ENCODE measurements around the gene RPS6KA4. TPM values are rescaled to one million over a fixed set of nuclear protein-coding genes. Genes with fewer than 3 reads are reported as not detected.
A peak's percentile ranks its signal among the peaks of the same experiment; 100 is the strongest.

The RPS6KA4 gene
- polyA plus RNA-seq, 1 donor (not counting 4 experiments of a cell fraction or from before 2014, with no cell fraction given) = 52.4 TPM

- Histone ChIP-seq H3K79me2 (ENCODE audit: control insufficient read depth, insufficient read depth, low read length) (no peaks in the 10 kb centered on the region), H3K4me3 (ENCODE audit: control insufficient read depth in 2 of 3, extremely low read depth in 1 of 3, insufficient read depth in 2 of 3, low read depth in 1 of 3, low read length in 3 of 3) (no peak overlapping the region), H3K9ac (ENCODE audit: control insufficient read depth, extremely low read depth, insufficient read depth, low read length) (no peak overlapping the region), H3K27me3 (ENCODE audit: control insufficient read depth, extremely low read depth, insufficient read depth, low read length) (no peaks in the 10 kb centered on the region), H2AFZ (ENCODE audit: control insufficient read depth, low read length) (no peak overlapping the region), H4K20me1 (ENCODE audit: control insufficient read depth, extremely low read depth, insufficient read depth, low read length) (no peaks in the 10 kb centered on the region), H3K4me1 (ENCODE audit: control insufficient read depth, extremely low read depth, insufficient read depth, low read length) (peaks cover 22% of the 10 kb centered on the region), H3K27ac (ENCODE audit: control insufficient read depth, insufficient read depth, low read length) (peak overlapping the region; percentile 36), H3K9me3 (ENCODE audit: control insufficient read depth, low read depth, low read length) (no peaks in the 10 kb centered on the region), H3K9me1 (ENCODE audit: control insufficient read depth, extremely low read depth, insufficient read depth, low read length) (no peaks in the 10 kb centered on the region), H3K36me3 (ENCODE audit: control insufficient read depth in 2 of 2, extremely low read depth in 1 of 2, insufficient read depth in 2 of 2, low read length in 2 of 2) (no peaks in the 10 kb centered on the region), H3K4me2 (ENCODE audit: control insufficient read depth, extremely low read depth, insufficient read depth, low read depth, low read length) (peak overlapping the region; percentile 32)
- FAIRE-seq (peak; percentile 57), DNase-seq (ENCODE audit: low read depth, low spot score) (no peak)
- TF ChIP-seq EZH2 (IDR thresholded peaks at IDR 0.05; ENCODE audit: low read length) = no peak
- TF ChIP-seq CTCF (optimal IDR thresholded peaks at IDR 0.05 in 1 of 3, IDR thresholded peaks at IDR 0.05 in 1 of 3, conservative IDR thresholded peaks at IDR 0.05 in 1 of 3; ENCODE audit: extremely low read depth in 1 of 3, insufficient read depth in 2 of 3, low read length in 3 of 3) = no peak
- dilution Hi-C loops (cut with MboI; ENCODE audit: extremely low pct_ligation_motif_present, low sequenced_read_pairs) = no loop called here
Observed at GRCh38 chr11:64348383-64349024, 10.5 kb upstream of the RPS6KA4 start.

- Histone ChIP-seq H3K4me3 (ENCODE audit: control insufficient read depth in 2 of 3, extremely low read depth in 1 of 3, insufficient read depth in 2 of 3, low read depth in 1 of 3, low read length in 3 of 3) (no peak overlapping the region), H3K27ac (ENCODE audit: control insufficient read depth, insufficient read depth, low read length) (no peak overlapping the region), H3K9me1 (ENCODE audit: control insufficient read depth, extremely low read depth, insufficient read depth, low read length) (no peaks in the 10 kb centered on the region), H4K20me1 (ENCODE audit: control insufficient read depth, extremely low read depth, insufficient read depth, low read length) (no peaks in the 10 kb centered on the region), H3K9me3 (ENCODE audit: control insufficient read depth, low read depth, low read length) (no peaks in the 10 kb centered on the region), H3K4me1 (ENCODE audit: control insufficient read depth, extremely low read depth, insufficient read depth, low read length) (peaks cover 22% of the 10 kb centered on the region), H3K4me2 (ENCODE audit: control insufficient read depth, extremely low read depth, insufficient read depth, low read depth, low read length) (no peak overlapping the region), H3K36me3 (ENCODE audit: control insufficient read depth in 2 of 2, extremely low read depth in 1 of 2, insufficient read depth in 2 of 2, low read length in 2 of 2) (no peaks in the 10 kb centered on the region), H2AFZ (ENCODE audit: control insufficient read depth, low read length) (no peak overlapping the region), H3K27me3 (ENCODE audit: control insufficient read depth, extremely low read depth, insufficient read depth, low read length) (no peaks in the 10 kb centered on the region), H3K79me2 (ENCODE audit: control insufficient read depth, insufficient read depth, low read length) (no peaks in the 10 kb centered on the region), H3K9ac (ENCODE audit: control insufficient read depth, extremely low read depth, insufficient read depth, low read length) (no peak overlapping the region)
- no peak for TF ChIP-seq EZH2 (IDR thresholded peaks at IDR 0.05; ENCODE audit: low read length)
- no peak for TF ChIP-seq CTCF (optimal IDR thresholded peaks at IDR 0.05 in 1 of 3, IDR thresholded peaks at IDR 0.05 in 1 of 3, conservative IDR thresholded peaks at IDR 0.05 in 1 of 3; ENCODE audit: extremely low read depth in 1 of 3, insufficient read depth in 2 of 3, low read length in 3 of 3)
- FAIRE-seq (no peak), DNase-seq (ENCODE audit: low read depth, low spot score) (no peak)
- dilution Hi-C loops (cut with MboI; ENCODE audit: extremely low pct_ligation_motif_present, low sequenced_read_pairs) = no loop called here
Observed at GRCh38 chr11:64349025-64349387, 10.0 kb upstream of the RPS6KA4 start.
